K562 (cell line): ENCODE measurements around the gene SND1. TPM values are rescaled to one million over a fixed set of nuclear protein-coding genes. Genes with fewer than 3 reads are reported as not detected.

ENCODE experiments used
- ATAC-seq: fragments of 200-7000 bp; cut with Tn5 transposase; 3 replicates; pipeline ENCODE4 v1.9.1; 2020; ENCODE audit warnings: moderate library complexity
- BruUV-seq: library from RNA; stranded (reverse); fragments of 400-500 nt; replicated peaks from 2 replicates; lab custom pipeline; 2021; lab: Mats Ljungman, UMichigan
- CTCF ChIA-PET: fragments of 300-600 bp; formaldehyde crosslinking; extraction: SDS; loops from one replicate; lab custom pipeline; 2021; ENCODE audit warnings: low intra/inter-chr PET ratio; lab: Yijun Ruan, JAX
- POLR2A ChIA-PET: fragments of 300-600, 350-650 bp; sonication (Branson Sonifier 250); formaldehyde crosslinking; extraction: SDS; loops from one replicate; lab custom pipeline; 2021; ENCODE audit warnings: antibody characterized with exemption, inconsistent platforms; lab: Yijun Ruan, JAX
- DNase-seq, 4 experiments: peaks; one replicate each; pipeline versions ENCODE4 v3.0.0 to v3.0.0-alpha.2; 2011 to 2018; ENCODE audit warnings: low spot score in 3 of 4, mixed read lengths in 3 of 4; ENCODE audit errors: extremely low read depth in 1 of 4
- FAIRE-seq: peaks from 2 replicates; lab custom pipeline; 2011; peaks lifted over from hg19 to GRCh38; lab: Jason Lieb, UNC
- H2AFZ ChIP-seq: 2 replicates; pipeline ENCODE4 v1.6.0; 2011; ENCODE audit warnings: low read depth, low read length, control low read depth, inconsistent platforms
- H3K27ac ChIP-seq: fragments of 200-600 bp; 3 replicates; pipeline ENCODE4 v1.8.0; 2011; ENCODE audit warnings: low read depth, mild to moderate bottlenecking, control low read depth, inconsistent platforms, low read length, moderate library complexity, mixed read lengths; ENCODE audit errors: extremely low read depth
- H3K27me3 ChIP-seq, 2 experiments: fragments of 300-600 bp in 1 of 2; 2 replicates in 1 of 2; 3 replicates in 1 of 2; pipeline versions ENCODE4 v1.6.0 to v1.8.0; 2011; ENCODE audit warnings: inconsistent platforms in 2 of 2, low read length in 2 of 2, mild to moderate bottlenecking in 1 of 2, mixed read lengths in 1 of 2, moderate library complexity in 1 of 2; ENCODE audit not compliant: control insufficient read depth in 2 of 2, insufficient read depth in 2 of 2
- H3K36me3 ChIP-seq: fragments of 300-600 bp; 3 replicates; pipeline ENCODE4 v1.8.0; 2011; ENCODE audit warnings: mild to moderate bottlenecking, low read length, inconsistent platforms; ENCODE audit not compliant: control insufficient read depth, insufficient read depth
- H3K4me1 ChIP-seq, 2 experiments: fragments of 200-600 bp in 1 of 2; replicated peaks in 1 of 2; 2 replicates in 1 of 2; 3 replicates in 1 of 2; pipeline versions ENCODE4 v1.5.1 to v1.8.0; 2011; ENCODE audit warnings: inconsistent platforms in 2 of 2, low read length in 2 of 2, mild to moderate bottlenecking in 1 of 2, mixed read lengths in 1 of 2, moderate library complexity in 1 of 2; ENCODE audit not compliant: control insufficient read depth in 2 of 2, insufficient read depth in 2 of 2
- H3K4me2 ChIP-seq: 2 replicates; pipeline ENCODE4 v1.6.1; 2011; ENCODE audit warnings: low read length, control low read depth, inconsistent platforms, mixed read lengths; ENCODE audit not compliant: insufficient read depth
- H3K4me3 ChIP-seq: fragments of 200-600 bp; sonication (generic), shearing (Covaris generic); 2 replicates; pipeline ENCODE4 v1.5.1; 2016; ENCODE audit warnings: control low read depth, inconsistent platforms
- H3K79me2 ChIP-seq: fragments of 200-600 bp; 3 replicates; pipeline ENCODE4 v1.8.0; 2011; ENCODE audit warnings: low read length, inconsistent platforms; ENCODE audit not compliant: control insufficient read depth, insufficient read depth
- H3K9ac ChIP-seq, 2 experiments: 2 replicates each; pipeline versions ENCODE4 v1.6.0 to v1.6.1; 2011; ENCODE audit warnings: low read depth in 2 of 2, low read length in 2 of 2, control low read depth in 1 of 2, inconsistent platforms in 1 of 2, mild to moderate bottlenecking in 1 of 2, mixed read lengths in 1 of 2; ENCODE audit not compliant: insufficient read depth in 1 of 2
- H3K9me1 ChIP-seq: one replicate; pipeline ENCODE4 v1.6.0; 2011; ENCODE audit warnings: inconsistent platforms, mild to moderate bottlenecking, low read length, moderate library complexity; ENCODE audit not compliant: control insufficient read depth, insufficient read depth
- H3K9me3 ChIP-seq: replicated peaks from 2 replicates; pipeline ENCODE4 v1.5.1; 2011; ENCODE audit warnings: low read depth, low read length, inconsistent platforms; ENCODE audit not compliant: control insufficient read depth, insufficient read depth
- H4K20me1 ChIP-seq: replicated peaks from 2 replicates; pipeline ENCODE4 v1.6.1; 2011; ENCODE audit warnings: low read length, inconsistent platforms, mixed read lengths; ENCODE audit not compliant: control insufficient read depth, insufficient read depth
- BRF1 ChIP-seq: IDR thresholded peaks from 3 replicates; pipeline ENCODE4 v1.6.1; 2011; ENCODE audit warnings: borderline replicate concordance, mild to moderate bottlenecking; ENCODE audit not compliant: insufficient read length; ENCODE audit errors: extremely low read depth
- CHD1 ChIP-seq: fragments of 200-600 bp; sonication (generic); IDR thresholded peaks from one replicate; pipeline ENCODE4 v1.6.1; 2012; ENCODE audit warnings: mild to moderate bottlenecking, moderate library complexity, low read length, inconsistent platforms
- FOS ChIP-seq: IDR thresholded peaks from 3 replicates; pipeline ENCODE4 v1.6.1; 2011; ENCODE audit not compliant: insufficient read length; ENCODE audit errors: extremely low read depth
- HDAC3 ChIP-seq: fragments of 450-650 bp; IDR thresholded peaks from 2 replicates; pipeline ENCODE4 v1.6.1; 2018; ENCODE audit warnings: borderline replicate concordance, mild to moderate bottlenecking, moderate library complexity; ENCODE audit not compliant: partially characterized antibody
- SNIP1 ChIP-seq: fragments of 450-650 bp; IDR thresholded peaks from 2 replicates; pipeline ENCODE4 v1.7.1; 2017; ENCODE audit warnings: low read depth, mild to moderate bottlenecking
- TSC22D4 ChIP-seq: fragments of 450-650 bp; IDR thresholded peaks from 2 replicates; pipeline ENCODE4 v1.6.1; 2016; ENCODE audit warnings: missing genetic modification characterization, missing biosample characterization, control low read depth
- WGBS: fragments of 100-300 bp; shearing (Covaris generic); methylation state at CpG from one replicate; pipeline ENCODE4 v1.1.6; 2016; ENCODE audit warnings: low coverage, mixed read lengths; ENCODE audit not compliant: insufficient coverage; ENCODE audit errors: missing lambda C conversion rate; 5-methylcytosine and 5-hydroxymethylcytosine counted together
- in situ Hi-C: fragments of 300-500 bp; cut with MboI; formaldehyde crosslinking; loops from 4 replicates; pipeline ENCODE4 v1.15.0; 2018; ENCODE audit warnings: inconsistent platforms, mixed read lengths
- intact Hi-C: fragments of 100-400 bp; cut with micrococcal nuclease; formaldehyde crosslinking; loops from 2 replicates; pipeline ENCODE4 v1.14.2; 2022
- polyA plus RNA-seq, 8 experiments: library from polyadenylated mRNA; depleted of rRNA in 4 of 8; stranded (reverse) in 5 of 8; unstranded in 3 of 8; fragments of >200 nt; fragmentation: Nextera tagmentation in 2 of 8; fragmentation: Illumina TruSeq in 1 of 8; extraction: Ambion mirVana in 2 of 8; extraction: Trizol in 1 of 8; gene quantifications; 2 replicates each; pipeline versions ENCODE4 v1.2.1 to v1.2.3, GENCODE V29; 2011 to 2014; ENCODE audit warnings: inconsistent platforms in 1 of 8, missing spikeins in 1 of 8
- total RNA-seq, 7 experiments: library from RNA; depleted of rRNA in 6 of 7; stranded (reverse); fragments of >200 nt in 6 of 7; fragmentation: Illumina TruSeq in 2 of 7; extraction: Trizol in 2 of 7; gene quantifications; 2 replicates each; pipeline versions ENCODE4 v1.2.1 to v1.2.3, GENCODE V29; 2011 to 2021; ENCODE audit warnings: low replicate concordance in 1 of 7
- TF ChIP-seq, protein P1 (sequence below): sonication (generic); formaldehyde crosslinking; IDR thresholded peaks from 2 replicates; pipeline ENCODE4 v1.8.1; 2022; ENCODE audit warnings: missing genetic modification reagents
- TF ChIP-seq, protein P2 (sequence below): fragments of 450-650 bp; formaldehyde crosslinking; conservative IDR thresholded peaks from 2 replicates; pipeline ENCODE4 v1.4.0; 2022; ENCODE audit warnings: mild to moderate bottlenecking, missing genetic modification characterization
- TF ChIP-seq, protein P3 (sequence below): sonication (generic); formaldehyde crosslinking; IDR thresholded peaks from 2 replicates; pipeline ENCODE4 v1.8.0; 2022; ENCODE audit warnings: mild to moderate bottlenecking, missing genetic modification reagents
- TF ChIP-seq, protein P4 (sequence below): fragments of 450-650 bp; IDR thresholded peaks from 2 replicates; pipeline ENCODE4 v1.6.1; 2014; ENCODE audit warnings: low read depth, mild to moderate bottlenecking, moderate library complexity, borderline replicate concordance

The SND1 gene
- total and polyA plus RNA-seq, 9 of the 15 experiments (the other 6 are each of a cell fraction or from before 2014, with no cell fraction given), result 46.5 to 307 (median 191) TPM

DNA sequence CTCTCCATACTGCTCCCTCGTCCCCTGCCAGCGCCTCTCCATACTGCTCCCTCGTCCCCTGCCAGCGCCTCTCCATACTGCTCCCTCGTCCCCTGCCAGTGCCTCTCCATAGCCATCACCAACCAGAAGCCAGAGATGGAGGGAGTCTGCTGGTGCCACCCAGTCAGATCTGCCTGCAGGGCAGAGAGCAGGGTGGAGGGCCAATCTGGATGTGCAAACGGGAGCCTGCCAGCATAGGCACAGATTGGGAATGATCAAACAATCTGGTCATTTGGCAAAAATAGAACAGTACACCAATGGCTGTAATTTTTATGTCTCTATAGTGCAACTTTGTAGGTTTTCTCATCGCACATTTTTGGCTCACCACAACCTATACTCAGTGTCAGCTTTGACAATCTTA is 456.1 kb downstream of the SND1 start (continued):
- TF ChIP-seq HDAC3, result no peak

DNA sequence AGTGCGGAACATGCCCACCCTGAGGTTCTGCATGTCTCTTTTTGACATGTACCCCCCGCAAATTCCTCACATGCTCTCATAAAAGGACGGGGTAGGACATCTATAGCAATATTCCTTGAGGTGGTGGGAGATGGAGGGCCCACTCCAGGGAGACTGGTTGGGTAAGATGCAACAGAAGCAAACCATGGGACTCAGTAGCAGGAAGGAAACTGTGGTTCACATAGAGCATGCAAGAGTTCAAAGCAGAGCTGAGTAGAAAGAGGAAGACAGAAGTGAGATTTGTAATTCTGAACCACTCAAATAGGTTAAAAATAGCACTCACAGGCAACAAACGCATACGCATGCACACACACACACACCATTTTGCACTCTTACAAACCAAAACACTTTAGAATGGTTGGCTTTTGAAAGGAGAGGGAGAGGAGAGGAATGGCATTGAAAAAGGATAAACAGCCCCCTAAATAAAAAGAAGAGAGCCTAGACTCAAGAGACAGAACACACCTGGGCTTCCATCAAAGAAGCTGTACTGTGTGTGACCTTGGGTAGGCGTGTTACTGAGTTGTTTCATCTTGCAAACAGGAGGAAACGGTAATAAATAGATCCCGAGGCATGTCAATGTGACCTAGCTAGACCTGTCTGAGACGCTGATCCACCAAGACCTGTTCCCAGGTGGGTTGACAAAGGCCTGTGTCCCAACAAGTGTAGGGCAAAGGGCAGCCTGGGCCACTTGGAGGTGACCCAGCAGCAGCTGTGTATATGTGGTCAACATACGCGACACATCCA is 456.8 kb downstream of the SND1 start:
- H3K27ac ChIP-seq, result no peak overlapping the region
- H3K79me2 ChIP-seq, result no peaks in the 10 kb centered on the region
- intact Hi-C loops, result no loop called here
- BruUV-seq, result no TSS peak
- peaks cover 26 to 62% of the 10 kb centered on the region in 2 experiments; a peak in 4 of 5 replicates for H3K27me3 ChIP-seq
- H3K4me1 ChIP-seq, result peaks cover 0 to 10% of the 10 kb centered on the region in 2 experiments; a peak in 1 of 5 replicates
- H2AFZ ChIP-seq, result no peak overlapping the region
- H3K9me1 ChIP-seq, result no peaks in the 10 kb centered on the region
- 18% methylated on average over 11 of the region's 11 CpGs for WGBS
- H4K20me1 ChIP-seq, result peaks cover 7% of the 10 kb centered on the region; the same call in 1 of the 2 replicates
- ChIA-PET POLR2A (interaction anchor here (0.7 to 1.0 kb wide), 2 partner anchors 16 to 62 kb away, joined by 3 read pairs; no protein-coding TSS in a partner anchor), CTCF (interaction anchor here (0.5 kb wide), 1 partner anchor 617 kb away, joined by 4 read pairs; no protein-coding TSS in a partner anchor)
- DNase-seq, result no peak
- H3K4me3 ChIP-seq, result no peak overlapping the region
- H3K9ac ChIP-seq, result no peak overlapping the region
- no peak for FAIRE-seq
- in situ Hi-C loops, result no loop called here
- H3K36me3 ChIP-seq, result no peaks in the 10 kb centered on the region
- H3K9me3 ChIP-seq, result no peaks in the 10 kb centered on the region
- ATAC-seq, result no peak
- H3K4me2 ChIP-seq, result no peak overlapping the region
- TF ChIP-seq CHD1, result no peak
- TF ChIP-seq, protein P1, sequence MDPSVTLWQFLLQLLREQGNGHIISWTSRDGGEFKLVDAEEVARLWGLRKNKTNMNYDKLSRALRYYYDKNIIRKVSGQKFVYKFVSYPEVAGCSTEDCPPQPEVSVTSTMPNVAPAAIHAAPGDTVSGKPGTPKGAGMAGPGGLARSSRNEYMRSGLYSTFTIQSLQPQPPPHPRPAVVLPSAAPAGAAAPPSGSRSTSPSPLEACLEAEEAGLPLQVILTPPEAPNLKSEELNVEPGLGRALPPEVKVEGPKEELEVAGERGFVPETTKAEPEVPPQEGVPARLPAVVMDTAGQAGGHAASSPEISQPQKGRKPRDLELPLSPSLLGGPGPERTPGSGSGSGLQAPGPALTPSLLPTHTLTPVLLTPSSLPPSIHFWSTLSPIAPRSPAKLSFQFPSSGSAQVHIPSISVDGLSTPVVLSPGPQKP (CRISPR knock-in tag), result no peak
- TF ChIP-seq HDAC3, result no peak
- no peak for TF ChIP-seq BRF1
- TF ChIP-seq, protein P2, sequence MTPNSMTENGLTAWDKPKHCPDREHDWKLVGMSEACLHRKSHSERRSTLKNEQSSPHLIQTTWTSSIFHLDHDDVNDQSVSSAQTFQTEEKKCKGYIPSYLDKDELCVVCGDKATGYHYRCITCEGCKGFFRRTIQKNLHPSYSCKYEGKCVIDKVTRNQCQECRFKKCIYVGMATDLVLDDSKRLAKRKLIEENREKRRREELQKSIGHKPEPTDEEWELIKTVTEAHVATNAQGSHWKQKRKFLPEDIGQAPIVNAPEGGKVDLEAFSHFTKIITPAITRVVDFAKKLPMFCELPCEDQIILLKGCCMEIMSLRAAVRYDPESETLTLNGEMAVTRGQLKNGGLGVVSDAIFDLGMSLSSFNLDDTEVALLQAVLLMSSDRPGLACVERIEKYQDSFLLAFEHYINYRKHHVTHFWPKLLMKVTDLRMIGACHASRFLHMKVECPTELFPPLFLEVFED (CRISPR knock-in tag), result no peak
- TF ChIP-seq FOS, result no peak
- TF ChIP-seq TSC22D4 (tag), result no peak
- TF ChIP-seq, protein P3, sequence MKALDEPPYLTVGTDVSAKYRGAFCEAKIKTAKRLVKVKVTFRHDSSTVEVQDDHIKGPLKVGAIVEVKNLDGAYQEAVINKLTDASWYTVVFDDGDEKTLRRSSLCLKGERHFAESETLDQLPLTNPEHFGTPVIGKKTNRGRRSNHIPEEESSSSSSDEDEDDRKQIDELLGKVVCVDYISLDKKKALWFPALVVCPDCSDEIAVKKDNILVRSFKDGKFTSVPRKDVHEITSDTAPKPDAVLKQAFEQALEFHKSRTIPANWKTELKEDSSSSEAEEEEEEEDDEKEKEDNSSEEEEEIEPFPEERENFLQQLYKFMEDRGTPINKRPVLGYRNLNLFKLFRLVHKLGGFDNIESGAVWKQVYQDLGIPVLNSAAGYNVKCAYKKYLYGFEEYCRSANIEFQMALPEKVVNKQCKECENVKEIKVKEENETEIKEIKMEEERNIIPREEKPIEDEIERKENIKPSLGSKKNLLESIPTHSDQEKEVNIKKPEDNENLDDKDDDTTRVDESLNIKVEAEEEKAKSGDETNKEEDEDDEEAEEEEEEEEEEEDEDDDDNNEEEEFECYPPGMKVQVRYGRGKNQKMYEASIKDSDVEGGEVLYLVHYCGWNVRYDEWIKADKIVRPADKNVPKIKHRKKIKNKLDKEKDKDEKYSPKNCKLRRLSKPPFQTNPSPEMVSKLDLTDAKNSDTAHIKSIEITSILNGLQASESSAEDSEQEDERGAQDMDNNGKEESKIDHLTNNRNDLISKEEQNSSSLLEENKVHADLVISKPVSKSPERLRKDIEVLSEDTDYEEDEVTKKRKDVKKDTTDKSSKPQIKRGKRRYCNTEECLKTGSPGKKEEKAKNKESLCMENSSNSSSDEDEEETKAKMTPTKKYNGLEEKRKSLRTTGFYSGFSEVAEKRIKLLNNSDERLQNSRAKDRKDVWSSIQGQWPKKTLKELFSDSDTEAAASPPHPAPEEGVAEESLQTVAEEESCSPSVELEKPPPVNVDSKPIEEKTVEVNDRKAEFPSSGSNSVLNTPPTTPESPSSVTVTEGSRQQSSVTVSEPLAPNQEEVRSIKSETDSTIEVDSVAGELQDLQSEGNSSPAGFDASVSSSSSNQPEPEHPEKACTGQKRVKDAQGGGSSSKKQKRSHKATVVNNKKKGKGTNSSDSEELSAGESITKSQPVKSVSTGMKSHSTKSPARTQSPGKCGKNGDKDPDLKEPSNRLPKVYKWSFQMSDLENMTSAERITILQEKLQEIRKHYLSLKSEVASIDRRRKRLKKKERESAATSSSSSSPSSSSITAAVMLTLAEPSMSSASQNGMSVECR, result no peak
- TF ChIP-seq SNIP1, result no peak
- TF ChIP-seq, protein P4, sequence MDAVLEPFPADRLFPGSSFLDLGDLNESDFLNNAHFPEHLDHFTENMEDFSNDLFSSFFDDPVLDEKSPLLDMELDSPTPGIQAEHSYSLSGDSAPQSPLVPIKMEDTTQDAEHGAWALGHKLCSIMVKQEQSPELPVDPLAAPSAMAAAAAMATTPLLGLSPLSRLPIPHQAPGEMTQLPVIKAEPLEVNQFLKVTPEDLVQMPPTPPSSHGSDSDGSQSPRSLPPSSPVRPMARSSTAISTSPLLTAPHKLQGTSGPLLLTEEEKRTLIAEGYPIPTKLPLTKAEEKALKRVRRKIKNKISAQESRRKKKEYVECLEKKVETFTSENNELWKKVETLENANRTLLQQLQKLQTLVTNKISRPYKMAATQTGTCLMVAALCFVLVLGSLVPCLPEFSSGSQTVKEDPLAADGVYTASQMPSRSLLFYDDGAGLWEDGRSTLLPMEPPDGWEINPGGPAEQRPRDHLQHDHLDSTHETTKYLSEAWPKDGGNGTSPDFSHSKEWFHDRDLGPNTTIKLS, result no peak
